Kidney epithelial cell (primary cell): ENCODE measurements around the gene ZNF559. TPM values are rescaled to one million over a fixed set of nuclear protein-coding genes. Genes with fewer than 3 reads are reported as not detected.

ENCODE experiments used
- DNase-seq: peaks from one replicate; pipeline ENCODE4 v3.0.0-alpha.2; 2010; ENCODE audit warnings: low read depth
- H3K27me3 ChIP-seq: 2 replicates; pipeline ENCODE4 v1.6.0; 2011; ENCODE audit warnings: low read length; ENCODE audit not compliant: control insufficient read depth, insufficient read depth
- H3K36me3 ChIP-seq: 2 replicates; pipeline ENCODE4 v1.5.1; 2011; ENCODE audit warnings: low read length; ENCODE audit not compliant: control insufficient read depth, insufficient read depth
- H3K4me3 ChIP-seq: 2 replicates; pipeline ENCODE4 v1.5.1; 2011; ENCODE audit warnings: low read depth, mild to moderate bottlenecking, control low read depth, low read length
- total RNA-seq: library from RNA; depleted of rRNA; stranded (reverse); fragments of >200 nt; gene quantifications from 2 replicates; pipeline ENCODE4 v1.2.3, GENCODE V29; 2015
- TF ChIP-seq, protein P1 (sequence below): IDR thresholded peaks from 2 replicates; pipeline ENCODE4 v1.5.1; 2011; ENCODE audit warnings: mild to moderate bottlenecking, moderate library complexity, low read length, control low read depth, inconsistent platforms; ENCODE audit not compliant: insufficient read depth, poor library complexity, severe bottlenecking

Gene ZNF559
- total RNA-seq, 1 donor from 2014 or later, result 10.9 TPM

DNA sequence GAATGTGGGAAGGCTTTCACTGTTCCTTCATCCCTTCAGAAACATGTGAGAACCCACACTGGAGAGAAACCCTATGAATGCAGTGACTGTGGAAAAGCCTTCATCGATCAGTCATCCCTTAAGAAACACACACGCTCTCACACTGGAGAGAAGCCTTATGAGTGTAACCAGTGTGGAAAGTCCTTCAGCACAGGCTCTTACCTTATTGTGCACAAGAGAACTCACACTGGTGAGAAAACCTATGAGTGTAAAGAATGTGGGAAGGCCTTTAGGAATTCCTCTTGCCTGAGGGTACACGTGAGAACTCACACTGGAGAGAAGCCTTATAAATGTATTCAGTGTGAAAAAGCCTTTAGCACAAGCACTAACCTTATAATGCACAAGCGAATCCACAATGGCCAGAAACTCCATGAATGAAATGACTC lies 57.4 kb downstream of the ZNF559 start:
- Histone ChIP-seq H3K27me3 (no peaks in the 10 kb centered on the region), H3K36me3 (peaks cover 4% of the 10 kb centered on the region), H3K4me3 (no peak overlapping the region)
- TF ChIP-seq, protein P1, sequence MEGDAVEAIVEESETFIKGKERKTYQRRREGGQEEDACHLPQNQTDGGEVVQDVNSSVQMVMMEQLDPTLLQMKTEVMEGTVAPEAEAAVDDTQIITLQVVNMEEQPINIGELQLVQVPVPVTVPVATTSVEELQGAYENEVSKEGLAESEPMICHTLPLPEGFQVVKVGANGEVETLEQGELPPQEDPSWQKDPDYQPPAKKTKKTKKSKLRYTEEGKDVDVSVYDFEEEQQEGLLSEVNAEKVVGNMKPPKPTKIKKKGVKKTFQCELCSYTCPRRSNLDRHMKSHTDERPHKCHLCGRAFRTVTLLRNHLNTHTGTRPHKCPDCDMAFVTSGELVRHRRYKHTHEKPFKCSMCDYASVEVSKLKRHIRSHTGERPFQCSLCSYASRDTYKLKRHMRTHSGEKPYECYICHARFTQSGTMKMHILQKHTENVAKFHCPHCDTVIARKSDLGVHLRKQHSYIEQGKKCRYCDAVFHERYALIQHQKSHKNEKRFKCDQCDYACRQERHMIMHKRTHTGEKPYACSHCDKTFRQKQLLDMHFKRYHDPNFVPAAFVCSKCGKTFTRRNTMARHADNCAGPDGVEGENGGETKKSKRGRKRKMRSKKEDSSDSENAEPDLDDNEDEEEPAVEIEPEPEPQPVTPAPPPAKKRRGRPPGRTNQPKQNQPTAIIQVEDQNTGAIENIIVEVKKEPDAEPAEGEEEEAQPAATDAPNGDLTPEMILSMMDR, result no peak
- DNase-seq, result no peak

Other genes starting within 250 kb of the ZNF559 start
- not detected in 2 replicates for gene OR1M1, start 237.1 kb upstream of the ZNF559 start, total RNA-seq
- not detected in 2 replicates for gene OR7G2, start 216.7 kb upstream of the ZNF559 start, total RNA-seq
- not detected in 2 replicates for gene OR7G1, start 208.4 kb upstream of the ZNF559 start, total RNA-seq
- not detected in 2 replicates for gene OR7G3, start 197.2 kb upstream of the ZNF559 start, total RNA-seq
- gene ZNF317, start 183.8 kb upstream of the ZNF559 start, total RNA-seq, result 21.3 and 22.9 TPM in 2 replicates
- gene OR7D2, start 145.2 kb upstream of the ZNF559 start, total RNA-seq, result 0.41 TPM in 1 of 2 replicates, not detected in the other
- gene OR7D4, start 104.6 kb upstream of the ZNF559 start, total RNA-seq, result not detected in 2 replicates
- gene OR7E24, start 73.2 kb upstream of the ZNF559 start, total RNA-seq, result not detected in 2 replicates
- 17.5 and 23.7 TPM in 2 replicates for gene ZNF699, start 14.3 kb upstream of the ZNF559 start, total RNA-seq
- gene ZNF177, start 38.8 kb downstream of the ZNF559 start, total RNA-seq, result 1.4 and 3.9 TPM in 2 replicates
- 12.2 and 14.2 TPM in 2 replicates for gene ZNF266, start 111.4 kb downstream of the ZNF559 start, total RNA-seq
- gene ZNF560, start 174.4 kb downstream of the ZNF559 start, total RNA-seq, result 0.33 and 0.55 TPM in 2 replicates
- gene ZNF426, start 214.5 kb downstream of the ZNF559 start, total RNA-seq, result 12.4 and 14.9 TPM in 2 replicates